CD4-positive, alpha-beta T cell treated with Interferon alpha-2 for 1 hour (primary cell): ENCODE measurements around the gene STIL.

Experiments
- DNase-seq, 2 donors: peaks; one replicate each; pipeline ENCODE4 v3.0.0-alpha.2; 2020 to 2022

STIL gene

GRCh38 chr1:47232187-47232874 lies 81.6 kb downstream of the STIL start, which contains the start of gene TAL1:
TAL1 (minus strand) TSS chr1:47232225; CDS start chr1:47225888, 6,337 bp downstream.
- DNase-seq: no peak

- peak; percentile 30 to 38 for DNase-seq
These were observed 82.4 kb downstream of the STIL start for GRCh38 chr1:47231301-47232186.

- DNase-seq: peak in 1 of 2 donors; percentile 7
These were observed 83.2 kb downstream of the STIL start for GRCh38 chr1:47230692-47231300.

- no peak for DNase-seq
These were observed 83.9 kb downstream of the STIL start for GRCh38 chr1:47229886-47230691.

GRCh38 chr1:47229031-47229885 lies 84.7 kb downstream of the STIL start:
- peak in 1 of 2 donors; percentile 4 for DNase-seq

- DNase-seq: no peak
These were observed 85.3 kb downstream of the STIL start for GRCh38 chr1:47228644-47229030.

GRCh38 chr1:47227341-47228232 lies 86.4 kb downstream of the STIL start:
- DNase-seq: no peak

- DNase-seq: no peak
These were observed 87.1 kb downstream of the STIL start for GRCh38 chr1:47226839-47227215.

GRCh38 chr1:47226121-47226838 lies 87.7 kb downstream of the STIL start:
- DNase-seq: no peak

- no peak for DNase-seq
These were observed 88.4 kb downstream of the STIL start for GRCh38 chr1:47225430-47226100.

GRCh38 chr1:47224676-47225399 lies 89.1 kb downstream of the STIL start:
- DNase-seq: no peak

GRCh38 chr1:47223921-47224675 lies 89.8 kb downstream of the STIL start:
- DNase-seq: no peak

GRCh38 chr1:47223174-47223920 lies 90.6 kb downstream of the STIL start:
- no peak for DNase-seq

GRCh38 chr1:47222476-47222875 lies 91.5 kb downstream of the STIL start:
- no peak for DNase-seq

- no peak for DNase-seq
These were observed 94.2 kb downstream of the STIL start for GRCh38 chr1:47219590-47220220.

- DNase-seq: no peak
These were observed 94.9 kb downstream of the STIL start for GRCh38 chr1:47219001-47219400.
